Suprapubic skin (tissue), 4 donors: Measurements from ENCODE around the gene TENM3. TPM values are rescaled to one million over a fixed set of nuclear protein-coding genes. Genes with fewer than 3 reads are reported as not detected.

Experiments
- DNase-seq, 2 donors: peaks; one replicate each; pipeline ENCODE4 v3.0.0-alpha.2; 2019; ENCODE audit warnings: low spot score in 2 of 2
- H3K27ac ChIP-seq: fragments of 200-600 bp; sonication (generic); one replicate; pipeline ENCODE4 v1.5.1; 2019
- H3K27me3 ChIP-seq: fragments of 200-600 bp; sonication (generic); one replicate; pipeline ENCODE4 v1.5.1; 2019
- H3K36me3 ChIP-seq: fragments of 200-600 bp; sonication (generic); one replicate; pipeline ENCODE4 v1.5.1; 2019
- H3K4me1 ChIP-seq: fragments of 200-600 bp; sonication (generic); one replicate; pipeline ENCODE4 v1.5.1; 2019
- H3K4me3 ChIP-seq: fragments of 200-600 bp; sonication (generic); one replicate; pipeline ENCODE4 v1.5.1; 2019; ENCODE audit warnings: mild to moderate bottlenecking
- H3K9me3 ChIP-seq: fragments of 200-600 bp; sonication (generic); one replicate; pipeline ENCODE4 v1.5.1; 2019
- EP300 ChIP-seq: sonication (generic); formaldehyde crosslinking; IDR thresholded peaks from one replicate; pipeline ENCODE4 v1.6.1; 2017; ENCODE audit warnings: antibody characterized with exemption
- POLR2A ChIP-seq, 2 donors: fragments of 450-650 bp; IDR thresholded peaks; one replicate each; pipeline ENCODE4 v1.6.1; 2017; ENCODE audit warnings: antibody characterized with exemption in 2 of 2, mild to moderate bottlenecking in 2 of 2, moderate library complexity in 2 of 2
- POLR2AphosphoS5 ChIP-seq, 3 donors: sonication (generic); formaldehyde crosslinking; IDR thresholded peaks; one replicate each; pipeline ENCODE4 v1.6.1; 2017; ENCODE audit warnings: antibody characterized with exemption in 3 of 3
- WGBS: methylation state at CpG from one replicate; pipeline ENCODE4 v1.1.5; 2018; 5-methylcytosine and 5-hydroxymethylcytosine counted together
- total RNA-seq, 4 donors: library from RNA; depleted of rRNA; stranded (reverse); fragments of >200 nt; gene quantifications; one replicate each; pipeline ENCODE4 v1.1.0, GENCODE V29; 2016
- TF ChIP-seq, protein P1 (sequence below), 2 donors: fragments of 200-600 bp in 1 of 2; fragments of 450-650 bp in 1 of 2; sonication (generic) in 1 of 2; IDR thresholded peaks; one replicate each; pipeline ENCODE4 v1.5.1; 2016 to 2019; ENCODE audit warnings: antibody characterized with exemption in 2 of 2, mild to moderate bottlenecking in 1 of 2, moderate library complexity in 1 of 2

TENM3 gene
- total RNA-seq, 4 donors from 2014 or later = 0.81 to 2.9 (median 1.8) TPM

- Histone ChIP-seq H3K36me3 (no peaks in the 10 kb centered on the region), H3K4me3 (no peak overlapping the region), H3K9me3 (peaks cover 10% of the 10 kb centered on the region), H3K4me1 (no peaks in the 10 kb centered on the region), H3K27ac (no peak overlapping the region), H3K27me3 (no peaks in the 10 kb centered on the region)
- TF ChIP-seq POLR2A (IDR thresholded peaks at IDR 0.05) (no peak), POLR2AphosphoS5 (IDR thresholded peaks at IDR 0.05) (no peak), EP300 (no peak)
- TF ChIP-seq, protein P1, sequence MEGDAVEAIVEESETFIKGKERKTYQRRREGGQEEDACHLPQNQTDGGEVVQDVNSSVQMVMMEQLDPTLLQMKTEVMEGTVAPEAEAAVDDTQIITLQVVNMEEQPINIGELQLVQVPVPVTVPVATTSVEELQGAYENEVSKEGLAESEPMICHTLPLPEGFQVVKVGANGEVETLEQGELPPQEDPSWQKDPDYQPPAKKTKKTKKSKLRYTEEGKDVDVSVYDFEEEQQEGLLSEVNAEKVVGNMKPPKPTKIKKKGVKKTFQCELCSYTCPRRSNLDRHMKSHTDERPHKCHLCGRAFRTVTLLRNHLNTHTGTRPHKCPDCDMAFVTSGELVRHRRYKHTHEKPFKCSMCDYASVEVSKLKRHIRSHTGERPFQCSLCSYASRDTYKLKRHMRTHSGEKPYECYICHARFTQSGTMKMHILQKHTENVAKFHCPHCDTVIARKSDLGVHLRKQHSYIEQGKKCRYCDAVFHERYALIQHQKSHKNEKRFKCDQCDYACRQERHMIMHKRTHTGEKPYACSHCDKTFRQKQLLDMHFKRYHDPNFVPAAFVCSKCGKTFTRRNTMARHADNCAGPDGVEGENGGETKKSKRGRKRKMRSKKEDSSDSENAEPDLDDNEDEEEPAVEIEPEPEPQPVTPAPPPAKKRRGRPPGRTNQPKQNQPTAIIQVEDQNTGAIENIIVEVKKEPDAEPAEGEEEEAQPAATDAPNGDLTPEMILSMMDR (IDR thresholded peaks at IDR 0.05) = no peak
- 58% methylated on average over 1 of the region's 1 CpG for WGBS
- DNase-seq = no peak
Measured at GRCh38 chr4:182318256-182318655, 75.1 kb downstream of the TENM3 start.

DNA sequence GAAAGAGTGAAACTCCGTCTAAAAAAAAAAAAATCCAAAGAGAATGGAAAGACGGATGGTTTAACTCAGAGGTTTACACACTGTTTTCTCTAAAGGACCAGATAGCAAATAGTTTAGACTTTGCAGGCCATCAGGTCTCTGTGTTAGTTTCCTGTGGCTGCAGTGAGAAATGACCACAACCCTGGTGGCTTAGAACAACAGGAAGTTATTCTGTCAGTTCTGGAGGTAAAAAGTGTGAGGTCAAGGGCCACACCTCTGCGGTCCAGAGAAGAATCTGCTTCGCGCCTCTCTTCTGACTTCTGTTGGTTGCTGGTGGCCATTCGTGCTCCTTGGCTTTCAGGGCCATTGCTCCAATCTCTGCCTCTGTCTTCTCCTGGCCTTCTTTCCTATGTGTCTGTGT is 76.9 kb downstream of the TENM3 start:
- no peaks in the 10 kb centered on the region for H3K4me1 ChIP-seq
- H3K36me3 ChIP-seq = no peaks in the 10 kb centered on the region
- no peak overlapping the region for H3K4me3 ChIP-seq
- no peak overlapping the region for H3K27ac ChIP-seq
- peaks cover 4% of the 10 kb centered on the region for H3K9me3 ChIP-seq
- no peaks in the 10 kb centered on the region for H3K27me3 ChIP-seq
- WGBS = 87% methylated on average over 6 of the region's 6 CpGs
- TF ChIP-seq POLR2A (IDR thresholded peaks at IDR 0.05) (no peak), POLR2AphosphoS5 (IDR thresholded peaks at IDR 0.05) (no peak), EP300 (no peak)
- TF ChIP-seq, protein P1 (IDR thresholded peaks at IDR 0.05) = no peak
- no peak for DNase-seq

DNA sequence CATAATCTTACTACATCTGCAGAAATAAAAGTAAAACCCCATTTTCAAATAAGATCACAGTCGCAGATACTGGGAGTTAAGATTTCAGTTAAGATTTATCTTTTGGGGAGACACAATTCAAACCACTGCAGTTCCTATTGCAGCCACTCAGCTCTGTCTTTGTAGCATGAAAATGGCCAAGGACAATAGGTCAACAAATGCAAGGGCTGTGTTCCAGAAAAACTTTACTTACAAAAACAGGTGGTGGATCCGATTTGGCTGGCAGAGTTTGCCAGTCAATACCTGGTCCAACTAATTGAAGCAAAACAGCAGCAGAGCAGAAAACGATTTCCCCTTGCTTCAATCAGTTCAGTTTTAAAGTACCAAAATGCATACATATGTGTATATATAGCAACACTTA is 77.4 kb downstream of the TENM3 start:
- no peaks in the 10 kb centered on the region for H3K4me1 ChIP-seq
- no peaks in the 10 kb centered on the region for H3K9me3 ChIP-seq
- no peaks in the 10 kb centered on the region for H3K36me3 ChIP-seq
- 66% methylated on average over 3 of the region's 3 CpGs for WGBS
- DNase-seq = no peak
- TF ChIP-seq, protein P1 (IDR thresholded peaks at IDR 0.05) = no peak
- TF ChIP-seq POLR2A (IDR thresholded peaks at IDR 0.05) (no peak), EP300 (no peak), POLR2AphosphoS5 (IDR thresholded peaks at IDR 0.05) (no peak)
- no peaks in the 10 kb centered on the region for H3K27me3 ChIP-seq
- H3K4me3 ChIP-seq = no peak overlapping the region
- no peak overlapping the region for H3K27ac ChIP-seq

- H3K27ac ChIP-seq = no peak overlapping the region
- H3K4me3 ChIP-seq = no peak overlapping the region
- no peaks in the 10 kb centered on the region for H3K27me3 ChIP-seq
- DNase-seq = no peak
- no peaks in the 10 kb centered on the region for H3K9me3 ChIP-seq
- H3K4me1 ChIP-seq = no peaks in the 10 kb centered on the region
- 54% methylated on average over 10 of the region's 10 CpGs for WGBS
- H3K36me3 ChIP-seq = no peaks in the 10 kb centered on the region
- TF ChIP-seq, protein P1 (IDR thresholded peaks at IDR 0.05) = no peak
Measured at GRCh38 chr4:182324282-182324681, 81.1 kb downstream of the TENM3 start.

DNA sequence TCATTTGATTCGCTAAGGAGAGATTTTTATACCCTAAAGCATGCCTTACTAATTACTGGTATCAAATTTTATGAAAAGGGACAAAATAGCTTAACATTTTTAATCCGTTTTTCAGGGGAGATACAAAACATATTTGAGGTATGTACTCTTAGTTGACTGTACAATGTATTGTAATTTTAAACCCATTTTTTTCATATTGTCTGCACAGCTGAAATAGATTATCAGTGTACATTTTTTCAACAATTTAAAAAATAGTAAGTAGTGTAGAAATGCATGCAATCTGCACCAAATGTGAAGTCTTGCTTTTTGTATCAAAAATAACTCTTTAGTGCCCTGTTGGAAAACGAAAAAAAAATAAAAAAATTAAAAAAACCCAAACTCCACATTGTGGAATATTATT is 82.2 kb downstream of the TENM3 start:
- TF ChIP-seq EP300 = no peak
- no peak for TF ChIP-seq POLR2A (IDR thresholded peaks at IDR 0.05)
- TF ChIP-seq, protein P1 (IDR thresholded peaks at IDR 0.05) = no peak
- Histone ChIP-seq H3K27ac (no peak overlapping the region), H3K9me3 (no peaks in the 10 kb centered on the region), H3K4me1 (no peaks in the 10 kb centered on the region), H3K36me3 (no peaks in the 10 kb centered on the region), H3K4me3 (no peak overlapping the region), H3K27me3 (no peaks in the 10 kb centered on the region)
- DNase-seq = no peak
- WGBS = 58% methylated on average over 3 of the region's 3 CpGs
